ENCODE data around the gene TUBA3D.
"Not testable (repeated sequence)": the region's sequence is repeated elsewhere in the genome, so short reads cannot be mapped to it uniquely, and the experiment has no call there.

The TUBA3D gene

GRCh38 chr2:131516011-131516410 lies 40.1 kb downstream of the TUBA3D start:
- DNase-seq = no peak

- DNase-seq = not testable (repeated sequence)
These were observed 40.7 kb downstream of the TUBA3D start for GRCh38 chr2:131516621-131517020.

GRCh38 chr2:131517106-131517831 lies 41.4 kb downstream of the TUBA3D start:
- no peak for DNase-seq

- not testable (repeated sequence) for DNase-seq
These were observed 41.9 kb downstream of the TUBA3D start for GRCh38 chr2:131517856-131518255.

GRCh38 chr2:131518531-131518930 lies 42.6 kb downstream of the TUBA3D start:
- DNase-seq = not testable (repeated sequence)

- DNase-seq = no peak
These were observed 43.5 kb downstream of the TUBA3D start for GRCh38 chr2:131519466-131519865.

GRCh38 chr2:131519871-131520470 lies 44.1 kb downstream of the TUBA3D start:
- DNase-seq = not testable (repeated sequence)

- DNase-seq = no peak
These were observed 44.6 kb downstream of the TUBA3D start for GRCh38 chr2:131520526-131520925.

GRCh38 chr2:131521524-131521923 lies 45.6 kb downstream of the TUBA3D start:
- DNase-seq = not testable (repeated sequence)

GRCh38 chr2:131521961-131522781 lies 46.3 kb downstream of the TUBA3D start:
- DNase-seq = no peak

- DNase-seq = not testable (repeated sequence)
These were observed 49.3 kb downstream of the TUBA3D start for GRCh38 chr2:131525256-131525655.

- DNase-seq = peak; percentile 76
These were observed 51.4 kb downstream of the TUBA3D start, which contains the start of gene CCDC74A for GRCh38 chr2:131527131-131528001. Gene CCDC74A, plus strand, starts transcription at chr2:131527888. Its CDS starts 83 bp downstream, at chr2:131527971.

GRCh38 chr2:131528981-131529863 lies 53.3 kb downstream of the TUBA3D start:
- DNase-seq = not testable (repeated sequence)

GRCh38 chr2:131529864-131530445 lies 54.0 kb downstream of the TUBA3D start:
- DNase-seq = not testable (repeated sequence)

GRCh38 chr2:131530626-131531344 lies 54.9 kb downstream of the TUBA3D start:
- not testable (repeated sequence) for DNase-seq

GRCh38 chr2:131531547-131532185 lies 55.7 kb downstream of the TUBA3D start:
- DNase-seq = not testable (repeated sequence)
